NCI-H128 (cell line): Measurements from ENCODE around the gene PRKG1.
"Not testable (repeated sequence)": the region's sequence is repeated elsewhere in the genome, so short reads cannot be mapped to it uniquely, and the experiment has no call there.

Source experiments
- DNase-seq: peaks from one replicate; lab custom pipeline; 2025; ENCODE audit not compliant: unreplicated experiment; lab: John Stamatoyannopoulos, UW

PRKG1 gene

GRCh38 chr10:52027055-52027705 lies 952.9 kb downstream of the PRKG1 start:
- DNase-seq = no peak

GRCh38 chr10:52028523-52028858 lies 954.2 kb downstream of the PRKG1 start:
- no peak for DNase-seq

- no peak for DNase-seq
Observed at GRCh38 chr10:52029628-52030027, 955.3 kb downstream of the PRKG1 start.

GRCh38 chr10:52030051-52030790 lies 955.9 kb downstream of the PRKG1 start:
- no peak for DNase-seq

- DNase-seq = no peak
Observed at GRCh38 chr10:52030975-52031374, 956.7 kb downstream of the PRKG1 start.

GRCh38 chr10:52031771-52032170 lies 957.5 kb downstream of the PRKG1 start:
- DNase-seq = no peak

GRCh38 chr10:52032681-52033629 lies 958.7 kb downstream of the PRKG1 start:
- DNase-seq = no peak

- DNase-seq = not testable (repeated sequence)
Observed at GRCh38 chr10:52039002-52039793, 964.9 kb downstream of the PRKG1 start.

- DNase-seq = no peak
Observed at GRCh38 chr10:52040486-52040885, 966.2 kb downstream of the PRKG1 start.

GRCh38 chr10:52043811-52044210 lies 969.5 kb downstream of the PRKG1 start:
- DNase-seq = no peak

GRCh38 chr10:52048051-52048450 lies 973.8 kb downstream of the PRKG1 start:
- no peak for DNase-seq

- DNase-seq = no peak
Observed at GRCh38 chr10:52050429-52051047, 976.3 kb downstream of the PRKG1 start.

- no peak for DNase-seq
Observed at GRCh38 chr10:52053497-52053896, 979.2 kb downstream of the PRKG1 start.

GRCh38 chr10:52056291-52056690 lies 982.0 kb downstream of the PRKG1 start:
- no peak for DNase-seq

GRCh38 chr10:52059089-52059488 lies 984.8 kb downstream of the PRKG1 start:
- no peak for DNase-seq

- DNase-seq = no peak
Observed at GRCh38 chr10:52063159-52063558, 988.9 kb downstream of the PRKG1 start.

GRCh38 chr10:52064084-52064845 lies 990.0 kb downstream of the PRKG1 start:
- no peak for DNase-seq

GRCh38 chr10:52066383-52066782 lies 992.1 kb downstream of the PRKG1 start:
- DNase-seq = no peak

GRCh38 chr10:52068485-52068884 lies 994.2 kb downstream of the PRKG1 start:
- DNase-seq = no peak

GRCh38 chr10:52071814-52072213 lies 997.5 kb downstream of the PRKG1 start:
- DNase-seq = no peak
